Measurements from ENCODE around the gene ADAMTS7. TPM values are rescaled to one million over a fixed set of nuclear protein-coding genes. Genes with fewer than 3 reads are reported as not detected.
"Not testable (repeated sequence)": the region's sequence is repeated elsewhere in the genome, so short reads cannot be mapped to it uniquely, and the experiment has no call there.

ADAMTS7 gene
- total RNA-seq, 1 experiment from 2014 or later, result 12.0 TPM

DNA sequence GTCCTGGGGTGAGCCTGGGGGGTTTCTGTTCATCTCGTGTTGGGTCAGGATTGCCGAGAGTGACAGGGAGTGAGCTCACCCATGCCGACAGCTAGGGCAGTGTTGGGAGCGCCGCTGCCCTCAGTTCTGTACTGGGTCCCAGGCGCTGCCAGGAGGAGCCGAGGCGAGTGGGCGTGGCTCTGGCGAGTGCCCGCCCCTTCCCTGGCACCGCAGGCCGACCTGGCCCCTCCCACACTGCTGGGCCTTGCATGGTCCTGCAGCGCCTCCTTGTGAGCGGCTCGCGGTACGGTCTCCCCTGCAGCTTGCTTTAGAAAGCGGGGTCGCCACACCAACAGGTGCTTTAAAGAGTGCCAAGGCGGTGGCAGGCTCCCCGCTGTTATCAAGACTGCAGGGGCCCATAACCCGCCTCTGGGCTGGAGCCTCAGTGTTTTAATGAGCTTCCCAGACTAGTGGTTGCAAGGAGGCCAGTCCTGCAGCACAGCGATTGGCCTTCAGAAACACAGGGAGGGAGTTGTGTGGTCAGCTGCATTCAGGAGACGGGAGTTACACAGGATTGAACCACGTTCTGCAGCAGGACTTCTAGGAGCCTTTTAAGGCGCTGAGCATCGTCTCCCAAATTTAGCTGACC lies 60.2 kb downstream of the ADAMTS7 start:
- CTCF ChIA-PET, result interaction anchor here (0.8 to 1.7 kb wide), 8 partner anchors 11 to 841 kb away, joined by 3 to 9 read pairs (median 4); no protein-coding TSS in a partner anchor
- H3K27me3 ChIP-seq (ENCODE audit: insufficient read depth, low read length); H3K79me2 ChIP-seq (ENCODE audit: insufficient read depth, low read length); H4K20me1 ChIP-seq (ENCODE audit: insufficient read depth); H3K9me2 ChIP-seq (ENCODE audit: insufficient read depth); H3K9me3 ChIP-seq (ENCODE audit: control insufficient read depth in 1 of 2, insufficient read depth in 1 of 2, low read depth in 1 of 2, low read length in 2 of 2); H3K4me1 ChIP-seq (ENCODE audit: control insufficient read depth in 1 of 2, insufficient read depth in 2 of 2, low read length in 2 of 2); H3K27ac ChIP-seq (ENCODE audit: low read depth, low read length); H3K36me3 ChIP-seq (ENCODE audit: control insufficient read depth in 1 of 2, insufficient read depth in 2 of 2, low read length in 2 of 2); POLR2A ChIA-PET; H3K9ac ChIP-seq (ENCODE audit: low read length); BruUV-seq (replicated peaks); RAD21 ChIA-PET (ENCODE audit: low non-redundant PET in 1 of 2, low total read pairs in 2 of 2, uncharacterized antibody in 2 of 2, unreplicated experiment in 2 of 2): not testable (repeated sequence)
- intact Hi-C loops (cut with micrococcal nuclease), result loop anchor here (1.0 to 10.0 kb wide), 5 partner anchors 113 to 442 kb away; no protein-coding TSS in a partner anchor
- peak overlapping the region; percentile 54 for H2AFZ ChIP-seq (ENCODE audit: low read depth, low read length, poor library complexity, severe bottlenecking)
- ATAC-seq (peak; percentile 98), DNase-seq (ENCODE audit: low read depth, low spot score) (peak; percentile 81)
- peak overlapping the region; percentile 71 for H3K4me2 ChIP-seq (ENCODE audit: low read length)
- H3K4me3 ChIP-seq (replicated peaks in 1 of 2; ENCODE audit: low read depth in 1 of 2, low read length in 2 of 2), result peak overlapping the region in 1 of 2 experiments; percentile 30; a peak in 1 of 4 replicates
- TF ChIP-seq RAD21 (IDR thresholded peaks at IDR 0.05; ENCODE audit: low read depth) (peak; percentile 96), POLR2AphosphoS5 (IDR thresholded peaks at IDR 0.05; ENCODE audit: low read depth, low read length) (peak; percentile 55; the same call in 1 of the 2 replicates)
- TF ChIP-seq, protein P1, sequence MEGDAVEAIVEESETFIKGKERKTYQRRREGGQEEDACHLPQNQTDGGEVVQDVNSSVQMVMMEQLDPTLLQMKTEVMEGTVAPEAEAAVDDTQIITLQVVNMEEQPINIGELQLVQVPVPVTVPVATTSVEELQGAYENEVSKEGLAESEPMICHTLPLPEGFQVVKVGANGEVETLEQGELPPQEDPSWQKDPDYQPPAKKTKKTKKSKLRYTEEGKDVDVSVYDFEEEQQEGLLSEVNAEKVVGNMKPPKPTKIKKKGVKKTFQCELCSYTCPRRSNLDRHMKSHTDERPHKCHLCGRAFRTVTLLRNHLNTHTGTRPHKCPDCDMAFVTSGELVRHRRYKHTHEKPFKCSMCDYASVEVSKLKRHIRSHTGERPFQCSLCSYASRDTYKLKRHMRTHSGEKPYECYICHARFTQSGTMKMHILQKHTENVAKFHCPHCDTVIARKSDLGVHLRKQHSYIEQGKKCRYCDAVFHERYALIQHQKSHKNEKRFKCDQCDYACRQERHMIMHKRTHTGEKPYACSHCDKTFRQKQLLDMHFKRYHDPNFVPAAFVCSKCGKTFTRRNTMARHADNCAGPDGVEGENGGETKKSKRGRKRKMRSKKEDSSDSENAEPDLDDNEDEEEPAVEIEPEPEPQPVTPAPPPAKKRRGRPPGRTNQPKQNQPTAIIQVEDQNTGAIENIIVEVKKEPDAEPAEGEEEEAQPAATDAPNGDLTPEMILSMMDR (IDR thresholded peaks at IDR 0.05 in 2 of 3, conservative IDR thresholded peaks at IDR 0.05 in 1 of 3; ENCODE audit: borderline replicate concordance in 1 of 3, insufficient read depth in 1 of 3, low read depth in 2 of 3, low read length in 2 of 3), result peak; percentile 74 to 85 (median 82)

DNA sequence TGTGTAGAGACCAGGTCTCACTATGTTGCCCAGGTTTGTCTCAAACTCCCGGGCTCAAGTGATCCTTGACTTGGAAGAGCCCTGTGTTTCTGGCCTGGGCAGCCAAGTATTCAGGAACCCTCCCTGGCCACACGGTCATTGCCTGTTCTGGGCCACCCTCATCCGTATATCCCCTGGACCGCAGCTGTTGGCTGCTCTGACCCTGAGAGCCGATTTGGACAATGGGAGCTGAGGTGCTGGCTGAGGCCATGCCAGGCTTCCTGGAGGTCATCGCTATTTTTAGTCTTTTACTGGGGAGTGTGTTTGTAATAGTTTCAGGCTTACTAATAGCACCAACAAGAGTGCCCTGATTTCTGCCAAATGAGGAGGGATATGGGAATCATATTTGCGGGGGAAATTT lies 60.7 kb downstream of the ADAMTS7 start:
- ATAC-seq (peak; percentile 24), DNase-seq (ENCODE audit: low read depth, low spot score) (no peak)
- H3K27ac ChIP-seq (ENCODE audit: low read depth, low read length), result no peak overlapping the region
- POLR2A ChIA-PET, result interaction anchor here (0.6 kb wide), 1 partner anchor 494 kb away, joined by 4 read pairs; no protein-coding TSS in a partner anchor
- RAD21 ChIA-PET (ENCODE audit: low non-redundant PET in 1 of 2, low total read pairs in 2 of 2, uncharacterized antibody in 2 of 2, unreplicated experiment in 2 of 2), result no interaction called here
- peak overlapping the region; percentile 54 for H2AFZ ChIP-seq (ENCODE audit: low read depth, low read length, poor library complexity, severe bottlenecking)
- intact Hi-C loops (cut with micrococcal nuclease), result loop anchor here (2.0 to 10.0 kb wide), 3 partner anchors 254 to 442 kb away; no protein-coding TSS in a partner anchor
- H3K27me3 ChIP-seq (ENCODE audit: insufficient read depth, low read length), result no peaks in the 10 kb centered on the region
- H4K20me1 ChIP-seq (ENCODE audit: insufficient read depth), result no peaks in the 10 kb centered on the region
- peak overlapping the region in 1 of 2 experiments; percentile 30; a peak in 1 of 4 replicates for H3K4me3 ChIP-seq (replicated peaks in 1 of 2; ENCODE audit: low read depth in 1 of 2, low read length in 2 of 2)
- BruUV-seq (replicated peaks), result no TSS peak
- H3K9me2 ChIP-seq (ENCODE audit: insufficient read depth), result no peaks in the 10 kb centered on the region
- H3K79me2 ChIP-seq (ENCODE audit: insufficient read depth, low read length), result no peaks in the 10 kb centered on the region
- no peak overlapping the region for H3K9ac ChIP-seq (ENCODE audit: low read length)
- CTCF ChIA-PET, result interaction anchor here (0.8 to 1.7 kb wide), 8 partner anchors 11 to 840 kb away, joined by 3 to 9 read pairs (median 4); no protein-coding TSS in a partner anchor
- no peaks in the 10 kb centered on the region for H3K36me3 ChIP-seq (ENCODE audit: control insufficient read depth in 1 of 2, insufficient read depth in 2 of 2, low read length in 2 of 2)
- peak overlapping the region; percentile 71 for H3K4me2 ChIP-seq (ENCODE audit: low read length)
- peaks cover 0 to 6% of the 10 kb centered on the region in 2 experiments; a peak in 1 of 4 replicates for H3K4me1 ChIP-seq (ENCODE audit: control insufficient read depth in 1 of 2, insufficient read depth in 2 of 2, low read length in 2 of 2)
- no peaks in the 10 kb centered on the region for H3K9me3 ChIP-seq (ENCODE audit: control insufficient read depth in 1 of 2, insufficient read depth in 1 of 2, low read depth in 1 of 2, low read length in 2 of 2)
- TF ChIP-seq YY1 (IDR thresholded peaks at IDR 0.05; ENCODE audit: extremely low read depth, insufficient replicate concordance, low read depth, low read length), result no peak
- TF ChIP-seq SIN3A (IDR thresholded peaks at IDR 0.05; ENCODE audit: low read depth), result no peak
- no peak for TF ChIP-seq EGR1 (IDR thresholded peaks at IDR 0.05; ENCODE audit: low read depth)
- TF ChIP-seq SP1 (IDR thresholded peaks at IDR 0.05; ENCODE audit: low read depth), result no peak
- no peak for TF ChIP-seq RAD21 (IDR thresholded peaks at IDR 0.05; ENCODE audit: low read depth)
- no peak for TF ChIP-seq ZFX (IDR thresholded peaks at IDR 0.05)
- TF ChIP-seq, protein P2, sequence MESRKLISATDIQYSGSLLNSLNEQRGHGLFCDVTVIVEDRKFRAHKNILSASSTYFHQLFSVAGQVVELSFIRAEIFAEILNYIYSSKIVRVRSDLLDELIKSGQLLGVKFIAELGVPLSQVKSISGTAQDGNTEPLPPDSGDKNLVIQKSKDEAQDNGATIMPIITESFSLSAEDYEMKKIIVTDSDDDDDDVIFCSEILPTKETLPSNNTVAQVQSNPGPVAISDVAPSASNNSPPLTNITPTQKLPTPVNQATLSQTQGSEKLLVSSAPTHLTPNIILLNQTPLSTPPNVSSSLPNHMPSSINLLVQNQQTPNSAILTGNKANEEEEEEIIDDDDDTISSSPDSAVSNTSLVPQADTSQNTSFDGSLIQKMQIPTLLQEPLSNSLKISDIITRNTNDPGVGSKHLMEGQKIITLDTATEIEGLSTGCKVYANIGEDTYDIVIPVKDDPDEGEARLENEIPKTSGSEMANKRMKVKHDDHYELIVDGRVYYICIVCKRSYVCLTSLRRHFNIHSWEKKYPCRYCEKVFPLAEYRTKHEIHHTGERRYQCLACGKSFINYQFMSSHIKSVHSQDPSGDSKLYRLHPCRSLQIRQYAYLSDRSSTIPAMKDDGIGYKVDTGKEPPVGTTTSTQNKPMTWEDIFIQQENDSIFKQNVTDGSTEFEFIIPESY (IDR thresholded peaks at IDR 0.05; ENCODE audit: extremely low read depth, insufficient replicate concordance, low read length), result no peak
- no peak for TF ChIP-seq POLR2A (IDR thresholded peaks at IDR 0.05; ENCODE audit: borderline replicate concordance, extremely low read depth, insufficient read depth, insufficient read length)
- TF ChIP-seq, protein P1 (IDR thresholded peaks at IDR 0.05 in 2 of 3, conservative IDR thresholded peaks at IDR 0.05 in 1 of 3; ENCODE audit: borderline replicate concordance in 1 of 3, insufficient read depth in 1 of 3, low read depth in 2 of 3, low read length in 2 of 3), result no peak

Data from HCT116 (cell line).